Measurements from ENCODE around the gene KCNJ16.

The KCNJ16 gene

GRCh38 chr17:70070305-70071027, 4.6 kb upstream of the KCNJ16 start:
- no peak for DNase-seq (ENCODE audit: low spot score)

DNA sequence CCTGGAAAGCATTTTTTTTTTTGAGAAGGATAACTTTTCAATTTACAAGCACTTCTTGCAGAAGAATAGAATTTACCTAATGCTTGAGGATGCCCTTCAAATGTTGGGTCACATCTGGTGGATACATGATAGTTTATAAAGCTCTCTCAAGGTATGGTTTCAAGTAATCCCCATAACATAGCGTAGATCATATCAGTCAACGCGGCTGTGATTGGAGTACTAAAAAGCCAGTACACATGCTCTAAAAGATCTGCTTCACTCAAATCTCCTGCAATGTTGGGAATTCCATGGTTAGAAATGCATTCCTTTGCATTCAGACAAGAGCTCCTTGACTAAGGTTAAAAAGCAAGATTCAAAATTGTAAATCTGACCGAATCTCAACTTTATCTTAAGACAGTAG, 3.9 kb upstream of the KCNJ16 start:
- no peak for DNase-seq (ENCODE audit: low spot score)

DNA sequence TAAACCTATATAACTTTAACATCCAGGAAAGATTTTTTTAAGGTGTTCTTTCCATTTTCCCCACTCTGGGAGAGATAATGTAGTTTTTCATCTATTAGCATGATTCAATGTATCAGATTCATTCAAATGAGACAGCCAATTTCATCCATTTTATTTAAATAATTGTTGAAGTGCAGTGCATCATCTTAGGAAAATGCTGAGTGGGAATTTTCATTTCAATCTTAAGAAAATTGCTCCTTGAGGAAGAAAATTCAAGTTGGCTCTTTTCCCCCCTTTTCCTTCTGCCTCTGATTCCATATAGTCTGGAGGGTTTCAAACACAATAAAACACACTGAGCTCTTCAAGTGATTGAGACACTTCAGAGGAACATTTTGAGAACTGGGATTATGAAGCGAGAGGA, 3.4 kb upstream of the KCNJ16 start:
- DNase-seq (ENCODE audit: low spot score), result no peak

DNA sequence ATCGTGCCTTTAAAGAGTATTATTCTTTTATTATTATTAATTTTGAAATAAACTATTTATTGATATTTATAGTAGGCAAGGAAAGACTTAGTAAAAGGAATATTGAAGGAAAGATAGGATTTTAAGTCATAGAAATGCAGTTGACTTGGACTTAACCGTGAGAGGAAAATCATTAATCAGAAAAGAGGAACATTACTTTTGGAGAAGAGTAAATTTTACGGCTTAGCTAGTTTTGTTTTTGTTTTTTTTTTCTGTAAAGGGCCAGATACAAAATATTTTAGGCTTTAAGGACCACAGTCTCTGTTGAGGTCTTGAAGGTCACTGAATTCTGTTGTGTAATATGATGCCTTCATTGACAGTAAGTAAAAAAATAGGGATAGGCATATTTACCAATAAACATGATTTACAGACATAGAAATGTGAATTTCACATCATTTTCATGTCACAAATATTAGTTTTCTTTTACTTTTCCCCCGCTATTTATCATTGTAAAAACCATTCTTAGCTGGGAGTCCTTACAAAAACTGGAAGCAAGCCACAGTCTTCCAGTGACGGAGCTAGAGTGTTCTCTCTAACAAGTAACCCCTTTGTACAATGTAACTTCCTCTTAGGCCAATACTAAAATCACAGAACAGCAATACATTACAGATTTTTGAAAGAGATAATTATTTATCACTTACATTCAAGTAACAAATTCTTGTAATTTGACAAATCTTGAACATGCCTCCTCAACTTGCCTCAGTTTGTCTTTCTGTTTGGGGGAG, 2.3 kb upstream of the KCNJ16 start:
- no peak for DNase-seq (ENCODE audit: low spot score)

DNA sequence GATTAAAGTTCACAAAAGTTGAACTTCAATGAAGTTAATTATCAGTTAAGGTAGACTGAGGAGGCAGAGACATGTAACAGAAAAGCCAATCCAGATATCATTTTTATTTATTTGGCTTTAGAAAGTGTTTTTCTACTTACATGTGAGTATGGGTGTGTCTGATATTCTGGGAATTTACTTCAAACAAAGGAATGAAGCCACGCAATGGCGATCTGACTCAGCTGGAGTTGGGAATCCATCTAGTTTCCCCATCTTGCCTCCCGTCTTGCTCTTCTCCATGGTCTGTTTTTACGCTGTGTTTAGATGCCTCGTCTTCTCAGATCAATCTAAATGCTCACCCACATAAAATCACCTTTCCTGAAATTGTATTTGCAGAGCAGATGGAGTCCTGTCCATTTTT, 1.7 kb upstream of the KCNJ16 start:
- DNase-seq (ENCODE audit: low spot score), result no peak

GRCh38 chr17:70073799-70074198, 1.2 kb upstream of the KCNJ16 start:
- no peak for DNase-seq (ENCODE audit: low spot score)

- DNase-seq (ENCODE audit: low spot score), result no peak
These were observed 692 bp upstream of the KCNJ16 start for GRCh38 chr17:70074236-70074830.

- no peak for DNase-seq (ENCODE audit: low spot score)
These were observed 1.2 kb downstream of the KCNJ16 start for GRCh38 chr17:70076189-70076588.

DNA sequence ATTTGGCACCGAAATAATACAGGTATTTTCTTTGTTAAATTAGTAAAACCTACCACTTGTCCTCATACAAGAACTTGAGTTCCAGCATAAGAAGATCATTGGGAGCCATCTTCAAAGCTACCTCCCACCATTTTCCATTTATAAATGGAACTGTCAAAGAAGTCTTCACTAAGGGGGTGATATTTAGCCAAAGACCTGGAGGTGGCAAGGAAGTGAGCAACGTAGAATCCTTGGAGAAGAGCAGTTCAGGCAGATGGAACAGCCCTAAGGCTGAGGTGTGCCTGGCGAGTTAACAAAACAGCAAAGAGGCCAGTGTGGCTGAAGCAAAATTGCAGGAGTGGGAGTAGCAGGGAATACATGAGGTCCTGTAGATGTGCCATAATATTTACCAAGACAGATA, 1.8 kb downstream of the KCNJ16 start:
- no peak for DNase-seq (ENCODE audit: low spot score)

DNA sequence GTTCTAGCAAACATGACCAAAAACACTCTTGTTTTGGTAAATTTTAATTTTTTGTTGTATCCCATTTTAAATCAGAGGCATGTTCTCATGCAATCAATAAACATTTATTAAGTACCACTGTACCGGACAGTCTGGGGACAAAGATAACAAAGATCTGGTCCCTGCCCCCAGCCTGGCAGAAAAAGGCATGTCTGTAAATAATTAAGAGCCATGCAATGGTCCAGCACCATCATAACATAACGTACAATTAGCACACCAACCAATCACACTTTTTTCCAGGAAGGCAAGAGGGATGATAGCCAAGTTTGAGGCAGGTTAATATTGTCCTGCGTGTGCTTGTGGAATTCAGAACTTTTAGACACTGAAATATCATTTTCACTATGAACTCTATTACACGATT, 3.5 kb downstream of the KCNJ16 start:
- DNase-seq (ENCODE audit: low spot score), result no peak

GRCh38 chr17:70078994-70079531, 4.0 kb downstream of the KCNJ16 start:
- no peak for DNase-seq (ENCODE audit: low spot score)

- no peak for DNase-seq (ENCODE audit: low spot score)
These were observed 5.7 kb downstream of the KCNJ16 start for GRCh38 chr17:70080541-70081347.

DNA sequence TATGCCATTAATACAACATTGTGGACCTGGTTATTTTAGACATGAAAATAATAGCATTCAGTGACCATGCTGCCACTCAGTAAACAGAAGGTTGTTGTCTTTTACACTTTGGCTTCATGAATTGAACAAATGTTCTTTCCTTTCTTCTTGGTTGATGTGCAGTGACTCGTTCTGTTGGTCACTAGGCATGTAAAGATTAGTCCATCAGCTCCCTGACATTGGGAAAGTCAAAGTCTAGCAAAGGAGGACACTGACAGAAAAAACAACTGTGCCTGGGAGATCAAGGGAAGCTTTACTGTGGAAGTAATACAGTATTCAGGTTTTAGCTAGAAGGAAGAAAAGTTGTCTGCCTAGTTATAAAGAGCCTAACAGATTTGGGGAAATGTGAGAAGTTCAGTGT, 6.9 kb downstream of the KCNJ16 start:
- DNase-seq (ENCODE audit: low spot score), result no peak

DNA sequence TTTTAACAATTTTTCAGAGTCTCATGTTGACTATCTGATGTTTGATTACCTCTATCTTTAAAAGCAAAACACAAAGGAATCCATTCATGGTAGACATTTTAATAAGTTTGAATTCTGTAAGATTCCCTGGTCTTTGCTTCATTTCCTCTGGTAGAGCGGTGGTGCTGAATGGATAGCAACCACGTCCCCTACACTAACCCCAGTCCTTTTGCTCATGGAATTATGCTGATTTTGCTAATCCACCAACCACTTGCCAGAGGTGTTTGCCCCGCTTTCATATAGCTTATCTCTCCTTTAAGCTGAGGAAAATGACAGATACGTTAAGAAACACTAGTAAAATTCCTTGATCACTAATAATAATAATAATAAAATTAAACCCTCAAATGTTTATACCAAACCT, 9.5 kb downstream of the KCNJ16 start:
- DNase-seq (ENCODE audit: low spot score), result no peak

- no peak for DNase-seq (ENCODE audit: low spot score)
These were observed 11.5 kb downstream of the KCNJ16 start for GRCh38 chr17:70086516-70086915.

DNA sequence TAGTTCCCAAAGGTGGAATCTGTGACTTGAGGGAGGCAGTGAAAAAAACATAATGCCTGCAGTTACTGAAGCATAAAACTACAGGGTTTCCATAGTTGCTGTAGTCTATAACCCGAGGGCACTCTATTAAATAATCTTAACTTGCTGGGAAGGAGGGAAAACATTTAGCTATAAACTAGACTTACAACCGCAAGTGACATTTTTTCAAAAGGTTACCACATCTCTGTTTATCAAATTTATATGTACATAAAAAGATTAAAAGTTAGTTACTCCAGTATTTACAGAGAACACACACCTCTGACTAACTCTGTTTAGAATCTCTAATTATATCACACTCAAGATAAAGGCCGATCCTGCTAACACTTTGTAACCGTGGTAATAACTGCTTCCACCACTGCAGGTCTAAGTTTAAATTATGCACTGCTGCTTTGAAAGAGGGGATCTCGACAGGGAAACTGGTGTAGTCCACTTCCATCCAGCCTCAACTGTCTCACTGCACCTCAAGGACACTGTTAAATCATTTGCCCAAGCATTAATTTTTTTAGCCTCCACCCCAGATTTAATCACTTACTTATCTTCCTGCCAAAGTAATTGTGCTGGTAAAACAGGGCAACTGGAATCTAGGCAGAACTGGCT, 14.6 kb downstream of the KCNJ16 start:
- no peak for DNase-seq (ENCODE audit: low spot score)

DNA sequence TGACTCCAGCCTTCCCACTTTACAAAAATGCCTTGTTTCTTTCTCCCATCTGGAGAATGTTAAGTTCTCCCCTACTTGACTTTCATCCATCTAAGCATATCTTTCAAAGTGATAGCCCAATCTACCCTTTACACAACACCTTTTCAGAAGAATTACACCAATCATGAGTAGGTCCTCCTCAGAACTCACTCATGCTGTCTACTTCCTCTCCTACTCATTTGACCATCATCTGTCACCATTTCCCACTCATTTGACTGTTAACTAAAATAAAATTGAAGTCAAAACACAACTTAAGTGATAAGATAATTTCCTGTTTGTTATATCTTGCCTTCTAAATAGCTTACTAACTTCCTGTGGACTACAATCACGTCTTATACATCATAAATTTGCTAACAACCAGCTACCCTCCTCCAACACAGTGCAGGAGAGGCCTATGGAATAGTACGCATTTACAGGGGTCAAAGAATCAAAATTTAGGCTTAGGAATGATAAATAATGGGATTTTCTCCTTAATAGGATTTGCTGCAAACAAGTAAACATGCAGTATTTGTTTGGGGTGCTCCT, 16.1 kb downstream of the KCNJ16 start:
- DNase-seq (ENCODE audit: low spot score), result no peak

DNA sequence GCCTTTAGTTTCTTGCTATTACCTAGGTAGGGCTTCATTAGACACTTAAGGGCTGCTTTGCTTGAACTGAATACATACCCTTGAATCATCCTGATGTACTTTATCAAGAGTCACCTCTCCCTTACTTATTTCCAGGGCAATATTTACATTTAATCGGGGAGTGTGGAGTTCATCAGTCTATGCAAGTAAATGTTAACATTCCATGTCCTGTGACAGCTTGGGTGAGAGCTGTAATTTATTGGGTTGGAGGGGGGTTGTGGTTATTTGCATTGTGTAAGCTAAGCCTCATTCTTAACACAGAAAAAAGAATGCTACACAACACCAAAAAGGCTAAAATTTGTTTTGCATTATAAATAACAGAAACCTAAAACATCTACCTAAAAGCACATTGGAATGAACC, 16.7 kb downstream of the KCNJ16 start:
- no peak for DNase-seq (ENCODE audit: low spot score)

DNA sequence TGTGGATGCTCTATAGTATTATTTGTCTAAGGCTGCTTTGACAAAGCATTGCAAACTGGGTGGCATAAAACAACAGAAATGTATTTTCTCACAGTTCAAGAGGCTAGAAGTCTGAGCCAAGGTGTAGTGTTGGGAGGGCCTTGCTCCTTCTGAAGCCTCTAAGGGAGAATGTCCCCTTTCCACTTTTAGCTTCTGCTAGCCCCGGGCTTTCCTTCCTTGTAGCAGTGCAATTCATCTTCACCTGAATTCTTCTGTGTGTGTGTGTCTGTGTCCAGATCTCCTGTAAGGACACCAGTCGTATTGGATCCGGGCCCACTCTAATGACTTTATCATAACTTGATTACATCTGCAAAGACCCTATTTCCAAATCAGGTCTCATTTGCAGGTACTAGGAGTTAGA, 18.1 kb downstream of the KCNJ16 start:
- no peak for DNase-seq (ENCODE audit: low spot score)

GRCh38 chr17:70095455-70095854, 20.4 kb downstream of the KCNJ16 start:
- DNase-seq (ENCODE audit: low spot score), result no peak

DNA sequence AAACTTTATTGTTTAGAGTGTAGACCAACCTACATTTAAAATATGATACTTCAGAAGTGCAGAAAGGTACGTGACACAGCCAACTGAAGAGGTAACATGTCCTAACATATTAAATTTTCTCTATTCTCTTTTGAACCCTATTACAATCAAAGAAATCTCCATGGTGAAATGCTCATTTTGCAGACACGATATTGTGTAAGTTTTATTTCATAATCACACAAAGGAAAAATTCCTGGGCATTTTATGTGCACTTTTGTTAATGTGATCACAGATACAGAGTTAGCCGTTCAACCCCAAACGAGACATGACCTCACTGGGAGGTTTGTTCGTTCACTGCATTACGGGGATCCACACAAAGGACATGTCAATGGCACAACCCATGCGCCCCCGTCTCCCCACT, 21.8 kb downstream of the KCNJ16 start:
- DNase-seq (ENCODE audit: low spot score), result no peak
